Vagina (tissue), 2 donors: ENCODE data around the gene DNER. TPM values are rescaled to one million over a fixed set of nuclear protein-coding genes. Genes with fewer than 3 reads are reported as not detected.
A peak's percentile ranks its signal among the peaks of the same experiment; 100 is the strongest.

Source experiments
- DNase-seq, 2 donors: peaks; one replicate each; pipeline ENCODE4 v3.0.0-alpha.2; 2017; ENCODE audit errors: extremely low spot score in 2 of 2
- H3K27ac ChIP-seq: fragments of 200-600 bp; sonication (generic); one replicate; pipeline ENCODE4 v1.5.1; 2019
- H3K27me3 ChIP-seq: fragments of 200-600 bp; sonication (generic); one replicate; pipeline ENCODE4 v1.5.1; 2019
- H3K36me3 ChIP-seq, 2 donors: fragments of 200-600 bp; sonication (generic); one replicate each; pipeline ENCODE4 v1.5.1; 2017 to 2019
- H3K4me1 ChIP-seq: fragments of 200-600 bp; sonication (generic); one replicate; pipeline ENCODE4 v1.5.1; 2019
- H3K4me3 ChIP-seq, 2 donors: fragments of 200-600 bp; sonication (generic); 1 replicate in 1 of 2; 2 replicates in 1 of 2; pipeline ENCODE4 v1.5.1; 2016 to 2019
- H3K9me3 ChIP-seq: fragments of 200-600 bp; sonication (generic); one replicate; pipeline ENCODE4 v1.5.1; 2019
- CTCF ChIP-seq, 3 experiments: fragments of 450-650 bp in 2 of 3; fragments of 200-600 bp in 1 of 3; sonication (generic) in 1 of 3; IDR thresholded peaks; one replicate each; pipeline ENCODE4 v1.5.1; 2017 to 2019; ENCODE audit warnings: antibody characterized with exemption in 3 of 3, mild to moderate bottlenecking in 2 of 3, moderate library complexity in 2 of 3
- POLR2A ChIP-seq, 2 donors: fragments of 450-650 bp; IDR thresholded peaks; one replicate each; pipeline ENCODE4 v1.6.1; 2017; ENCODE audit warnings: antibody characterized with exemption in 2 of 2, mild to moderate bottlenecking in 2 of 2, moderate library complexity in 2 of 2
- POLR2AphosphoS5 ChIP-seq, 2 donors: sonication (generic); formaldehyde crosslinking; IDR thresholded peaks; one replicate each; pipeline ENCODE4 v1.9.0; 2017; ENCODE audit warnings: antibody characterized with exemption in 2 of 2, mild to moderate bottlenecking in 2 of 2, low read depth in 1 of 2; ENCODE audit not compliant: insufficient read depth in 1 of 2
- intact Hi-C: fragments of 100-400 bp; cut with DNase I; formaldehyde crosslinking; loops from one replicate; pipeline ENCODE4 v1.15.1; 2023
- total RNA-seq: library from RNA; depleted of rRNA; stranded (reverse); fragments of >200 nt; gene quantifications from one replicate; pipeline ENCODE4 v1.2.3, GENCODE V29; 2016

The DNER gene
- total RNA-seq, 1 donor from 2014 or later = 11.3 TPM

GRCh38 chr2:229454934-229455631 is 259.3 kb downstream of the DNER start:
- H3K9me3 ChIP-seq = no peaks in the 10 kb centered on the region
- intact Hi-C loops = no loop called here
- H3K4me1 ChIP-seq = no peaks in the 10 kb centered on the region
- no peak overlapping the region for H3K27ac ChIP-seq
- H3K4me3 ChIP-seq = no peak overlapping the region
- TF ChIP-seq POLR2A (IDR thresholded peaks at IDR 0.05) (no peak), POLR2AphosphoS5 (IDR thresholded peaks at IDR 0.05; ENCODE audit: insufficient read depth in 1 of 2, low read depth in 1 of 2) (no peak), CTCF (IDR thresholded peaks at IDR 0.05) (no peak)
- DNase-seq = no peak
- no peaks in the 10 kb centered on the region for H3K27me3 ChIP-seq
- no peaks in the 10 kb centered on the region for H3K36me3 ChIP-seq

- Histone ChIP-seq H3K27ac (no peak overlapping the region), H3K36me3 (no peaks in the 10 kb centered on the region), H3K4me1 (no peaks in the 10 kb centered on the region), H3K27me3 (no peaks in the 10 kb centered on the region), H3K9me3 (no peaks in the 10 kb centered on the region), H3K4me3 (no peak overlapping the region)
- no peak for TF ChIP-seq POLR2AphosphoS5 (IDR thresholded peaks at IDR 0.05; ENCODE audit: insufficient read depth in 1 of 2, low read depth in 1 of 2)
- no peak for TF ChIP-seq CTCF (IDR thresholded peaks at IDR 0.05)
- no peak for TF ChIP-seq POLR2A (IDR thresholded peaks at IDR 0.05)
- intact Hi-C loops = no loop called here
- no peak for DNase-seq
Observed at GRCh38 chr2:229453230-229453629, 261.1 kb downstream of the DNER start.

GRCh38 chr2:229451852-229452251 is 262.5 kb downstream of the DNER start:
- DNase-seq = no peak
- TF ChIP-seq CTCF (IDR thresholded peaks at IDR 0.05) = no peak
- TF ChIP-seq POLR2A (IDR thresholded peaks at IDR 0.05) = no peak
- no peak for TF ChIP-seq POLR2AphosphoS5 (IDR thresholded peaks at IDR 0.05; ENCODE audit: insufficient read depth in 1 of 2, low read depth in 1 of 2)
- intact Hi-C loops = no loop called here
- Histone ChIP-seq H3K4me3 (no peak overlapping the region), H3K9me3 (no peaks in the 10 kb centered on the region), H3K27ac (no peak overlapping the region), H3K27me3 (no peaks in the 10 kb centered on the region), H3K36me3 (no peaks in the 10 kb centered on the region), H3K4me1 (no peaks in the 10 kb centered on the region)

- H3K4me3 ChIP-seq = no peak overlapping the region
- H3K36me3 ChIP-seq = no peaks in the 10 kb centered on the region
- no peak for TF ChIP-seq POLR2AphosphoS5 (IDR thresholded peaks at IDR 0.05; ENCODE audit: insufficient read depth in 1 of 2, low read depth in 1 of 2)
- no peak for TF ChIP-seq POLR2A (IDR thresholded peaks at IDR 0.05)
- TF ChIP-seq CTCF (IDR thresholded peaks at IDR 0.05) = no peak
- H3K27me3 ChIP-seq = no peaks in the 10 kb centered on the region
- H3K4me1 ChIP-seq = peaks cover 18% of the 10 kb centered on the region
- no peak for DNase-seq
- intact Hi-C loops = no loop called here
- H3K27ac ChIP-seq = no peak overlapping the region
- H3K9me3 ChIP-seq = no peaks in the 10 kb centered on the region
Observed at GRCh38 chr2:229447227-229447626, 267.1 kb downstream of the DNER start.

- Histone ChIP-seq H3K27ac (peak overlapping the region; percentile 89), H3K9me3 (no peaks in the 10 kb centered on the region), H3K27me3 (no peaks in the 10 kb centered on the region), H3K4me3 (no peak overlapping the region), H3K36me3 (no peaks in the 10 kb centered on the region), H3K4me1 (peaks cover 18% of the 10 kb centered on the region)
- TF ChIP-seq POLR2AphosphoS5 (IDR thresholded peaks at IDR 0.05; ENCODE audit: insufficient read depth in 1 of 2, low read depth in 1 of 2) (no peak), CTCF (IDR thresholded peaks at IDR 0.05) (no peak), POLR2A (IDR thresholded peaks at IDR 0.05) (no peak)
- intact Hi-C loops = no loop called here
- DNase-seq = no peak
Observed at GRCh38 chr2:229446350-229446749, 268.0 kb downstream of the DNER start.
